ENCODE data around the gene SEMA6D.
A peak's percentile ranks its signal among the peaks of the same experiment; 100 is the strongest.

SEMA6D gene

GRCh38 chr15:47717036-47717612, at the start of gene SEMA6D:
Gene SEMA6D, plus strand, starts transcription at chr15:47717505. Its CDS starts 42,294 bp downstream, at chr15:47759799.
- Mint-ChIP-seq H3K4me3 (peak within 1 kb of the TSS; percentile 39), H3K9me3 (no peaks in the 10 kb centered on the region), H3K4me1 (peaks cover 6% of the 10 kb centered on the region), H3K36me3 (no peaks in the 10 kb centered on the region), H3K27me3 (peaks cover 60% of the 10 kb centered on the region), H3K27ac (no peak within 1 kb of the TSS)
- ATAC-seq: no peak

- H3K4me3 Mint-ChIP-seq: no peak overlapping the region
- H3K4me1 Mint-ChIP-seq: no peaks in the 10 kb centered on the region
- no peaks in the 10 kb centered on the region for H3K9me3 Mint-ChIP-seq
- H3K36me3 Mint-ChIP-seq: no peaks in the 10 kb centered on the region
- ATAC-seq: no peak
- H3K27me3 Mint-ChIP-seq: no peaks in the 10 kb centered on the region
- no peak overlapping the region for H3K27ac Mint-ChIP-seq
Observed at GRCh38 chr15:47669221-47669620, 48.1 kb upstream of the SEMA6D start.

GRCh38 chr15:47670365-47670764, 46.9 kb upstream of the SEMA6D start:
- Mint-ChIP-seq H3K4me1 (no peaks in the 10 kb centered on the region), H3K4me3 (no peak overlapping the region), H3K27me3 (no peaks in the 10 kb centered on the region), H3K9me3 (no peaks in the 10 kb centered on the region), H3K27ac (no peak overlapping the region), H3K36me3 (no peaks in the 10 kb centered on the region)
- ATAC-seq: no peak

- H3K4me1 Mint-ChIP-seq: no peaks in the 10 kb centered on the region
- no peak overlapping the region for H3K4me3 Mint-ChIP-seq
- no peak overlapping the region for H3K27ac Mint-ChIP-seq
- no peaks in the 10 kb centered on the region for H3K27me3 Mint-ChIP-seq
- no peak for ATAC-seq
- H3K36me3 Mint-ChIP-seq: no peaks in the 10 kb centered on the region
- H3K9me3 Mint-ChIP-seq: no peaks in the 10 kb centered on the region
Observed at GRCh38 chr15:47673232-47673761, 44.0 kb upstream of the SEMA6D start.

- Mint-ChIP-seq H3K27me3 (no peaks in the 10 kb centered on the region), H3K4me1 (no peaks in the 10 kb centered on the region), H3K4me3 (no peak overlapping the region), H3K36me3 (no peaks in the 10 kb centered on the region), H3K9me3 (no peaks in the 10 kb centered on the region), H3K27ac (no peak overlapping the region)
- no peak for ATAC-seq
Observed at GRCh38 chr15:47674586-47675232, 42.6 kb upstream of the SEMA6D start.

- H3K9me3 Mint-ChIP-seq: no peaks in the 10 kb centered on the region
- no peak overlapping the region for H3K4me3 Mint-ChIP-seq
- no peaks in the 10 kb centered on the region for H3K27me3 Mint-ChIP-seq
- H3K4me1 Mint-ChIP-seq: no peaks in the 10 kb centered on the region
- ATAC-seq: no peak
- H3K27ac Mint-ChIP-seq: no peak overlapping the region
- no peaks in the 10 kb centered on the region for H3K36me3 Mint-ChIP-seq
Observed at GRCh38 chr15:47675735-47676134, 41.6 kb upstream of the SEMA6D start.

- Mint-ChIP-seq H3K36me3 (no peaks in the 10 kb centered on the region), H3K9me3 (no peaks in the 10 kb centered on the region), H3K27ac (no peak overlapping the region), H3K4me3 (no peak overlapping the region), H3K4me1 (no peaks in the 10 kb centered on the region), H3K27me3 (no peaks in the 10 kb centered on the region)
- ATAC-seq: no peak
Observed at GRCh38 chr15:47678040-47678439, 39.3 kb upstream of the SEMA6D start.

GRCh38 chr15:47682661-47683060, 34.6 kb upstream of the SEMA6D start:
- Mint-ChIP-seq H3K27ac (no peak overlapping the region), H3K4me3 (no peak overlapping the region), H3K36me3 (no peaks in the 10 kb centered on the region), H3K4me1 (no peaks in the 10 kb centered on the region), H3K27me3 (no peaks in the 10 kb centered on the region), H3K9me3 (no peaks in the 10 kb centered on the region)
- ATAC-seq: no peak

GRCh38 chr15:47685141-47685870, 32.0 kb upstream of the SEMA6D start:
- Mint-ChIP-seq H3K4me3 (no peak overlapping the region), H3K27ac (no peak overlapping the region), H3K27me3 (no peaks in the 10 kb centered on the region), H3K4me1 (no peaks in the 10 kb centered on the region), H3K9me3 (no peaks in the 10 kb centered on the region), H3K36me3 (no peaks in the 10 kb centered on the region)
- ATAC-seq: no peak

GRCh38 chr15:47688573-47689086, 28.7 kb upstream of the SEMA6D start:
- no peak for ATAC-seq
- no peak overlapping the region for H3K27ac Mint-ChIP-seq
- H3K27me3 Mint-ChIP-seq: no peaks in the 10 kb centered on the region
- no peaks in the 10 kb centered on the region for H3K36me3 Mint-ChIP-seq
- no peaks in the 10 kb centered on the region for H3K9me3 Mint-ChIP-seq
- H3K4me1 Mint-ChIP-seq: no peaks in the 10 kb centered on the region
- H3K4me3 Mint-ChIP-seq: no peak overlapping the region

GRCh38 chr15:47689660-47690059, 27.6 kb upstream of the SEMA6D start:
- no peak for ATAC-seq
- Mint-ChIP-seq H3K4me3 (no peak overlapping the region), H3K27ac (no peak overlapping the region), H3K27me3 (no peaks in the 10 kb centered on the region), H3K4me1 (no peaks in the 10 kb centered on the region), H3K36me3 (no peaks in the 10 kb centered on the region), H3K9me3 (no peaks in the 10 kb centered on the region)

- Mint-ChIP-seq H3K27ac (no peak overlapping the region), H3K27me3 (no peaks in the 10 kb centered on the region), H3K4me1 (no peaks in the 10 kb centered on the region), H3K4me3 (no peak overlapping the region), H3K36me3 (no peaks in the 10 kb centered on the region), H3K9me3 (no peaks in the 10 kb centered on the region)
- ATAC-seq: no peak
Observed at GRCh38 chr15:47691882-47692281, 25.4 kb upstream of the SEMA6D start.

- no peak for ATAC-seq
- Mint-ChIP-seq H3K4me3 (no peak overlapping the region), H3K36me3 (no peaks in the 10 kb centered on the region), H3K27me3 (no peaks in the 10 kb centered on the region), H3K9me3 (no peaks in the 10 kb centered on the region), H3K4me1 (no peaks in the 10 kb centered on the region), H3K27ac (no peak overlapping the region)
Observed at GRCh38 chr15:47696351-47696750, 21.0 kb upstream of the SEMA6D start.

- Mint-ChIP-seq H3K9me3 (no peaks in the 10 kb centered on the region), H3K4me1 (no peaks in the 10 kb centered on the region), H3K4me3 (no peak overlapping the region), H3K27ac (no peak overlapping the region), H3K36me3 (no peaks in the 10 kb centered on the region), H3K27me3 (no peaks in the 10 kb centered on the region)
- ATAC-seq: no peak
Observed at GRCh38 chr15:47705281-47705997, 11.9 kb upstream of the SEMA6D start.

- H3K4me3 Mint-ChIP-seq: no peak overlapping the region
- H3K27ac Mint-ChIP-seq: no peak overlapping the region
- H3K27me3 Mint-ChIP-seq: no peaks in the 10 kb centered on the region
- ATAC-seq: no peak
- H3K36me3 Mint-ChIP-seq: no peaks in the 10 kb centered on the region
- H3K9me3 Mint-ChIP-seq: no peaks in the 10 kb centered on the region
- H3K4me1 Mint-ChIP-seq: no peaks in the 10 kb centered on the region
Observed at GRCh38 chr15:47707391-47707790, 9.9 kb upstream of the SEMA6D start.

Measured in stimulated activated memory B cell treated with anti-CD40 and anti-IgM and Interleukin-4, amounts not matched to agents 10 μg/mL and 1 μg/mL and 100 μg/mL, for 72 hours (primary cell).